Lower leg skin (tissue), 3 donors: ENCODE measurements around the gene ZYG11B.

Experiments used
- POLR2A ChIP-seq, 2 donors: fragments of 450-650 bp; IDR thresholded peaks; one replicate each; pipeline ENCODE4 v1.6.1; 2016 to 2017; ENCODE audit warnings: antibody characterized with exemption in 2 of 2, mild to moderate bottlenecking in 1 of 2, moderate library complexity in 1 of 2
- TF ChIP-seq, protein P1 (sequence below), 3 donors: fragments of 450-650 bp; IDR thresholded peaks; one replicate each; pipeline ENCODE4 v1.5.1; 2016; ENCODE audit warnings: antibody characterized with exemption in 3 of 3, mild to moderate bottlenecking in 3 of 3, moderate library complexity in 2 of 3

DNA sequence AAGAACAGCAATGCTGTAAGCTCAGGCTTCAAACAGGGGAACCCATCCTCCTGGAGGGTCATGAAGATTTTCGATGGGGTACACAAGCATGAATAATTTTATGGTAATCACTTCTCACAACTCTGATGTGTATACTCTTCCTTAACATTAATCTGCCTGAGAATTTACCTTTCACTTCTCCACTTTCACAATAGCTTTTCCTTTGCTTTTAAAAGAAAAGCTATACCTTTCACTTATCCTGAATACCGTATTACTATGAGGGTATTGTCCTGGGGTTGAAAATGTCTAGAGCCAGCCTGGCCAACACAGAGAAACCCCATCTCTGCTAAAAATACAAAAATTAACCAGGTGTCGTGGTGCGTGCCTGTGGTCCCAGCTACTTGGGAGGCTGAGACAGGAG lies 12.7 kb upstream of the ZYG11B start:
- TF ChIP-seq, protein P1, sequence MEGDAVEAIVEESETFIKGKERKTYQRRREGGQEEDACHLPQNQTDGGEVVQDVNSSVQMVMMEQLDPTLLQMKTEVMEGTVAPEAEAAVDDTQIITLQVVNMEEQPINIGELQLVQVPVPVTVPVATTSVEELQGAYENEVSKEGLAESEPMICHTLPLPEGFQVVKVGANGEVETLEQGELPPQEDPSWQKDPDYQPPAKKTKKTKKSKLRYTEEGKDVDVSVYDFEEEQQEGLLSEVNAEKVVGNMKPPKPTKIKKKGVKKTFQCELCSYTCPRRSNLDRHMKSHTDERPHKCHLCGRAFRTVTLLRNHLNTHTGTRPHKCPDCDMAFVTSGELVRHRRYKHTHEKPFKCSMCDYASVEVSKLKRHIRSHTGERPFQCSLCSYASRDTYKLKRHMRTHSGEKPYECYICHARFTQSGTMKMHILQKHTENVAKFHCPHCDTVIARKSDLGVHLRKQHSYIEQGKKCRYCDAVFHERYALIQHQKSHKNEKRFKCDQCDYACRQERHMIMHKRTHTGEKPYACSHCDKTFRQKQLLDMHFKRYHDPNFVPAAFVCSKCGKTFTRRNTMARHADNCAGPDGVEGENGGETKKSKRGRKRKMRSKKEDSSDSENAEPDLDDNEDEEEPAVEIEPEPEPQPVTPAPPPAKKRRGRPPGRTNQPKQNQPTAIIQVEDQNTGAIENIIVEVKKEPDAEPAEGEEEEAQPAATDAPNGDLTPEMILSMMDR (IDR thresholded peaks at IDR 0.05): no peak
- TF ChIP-seq POLR2A (IDR thresholded peaks at IDR 0.05): no peak
